DMS79 treated with DMSO at 0.1 percent for 48 hours (cell line): ENCODE data around the gene HLA-DRA.
"Not testable (repeated sequence)": the region's sequence is repeated elsewhere in the genome, so short reads cannot be mapped to it uniquely, and the experiment has no call there.

Experiments used
- DNase-seq: peaks from one replicate; lab custom pipeline; 2025; lab: John Stamatoyannopoulos, UW

HLA-DRA gene

GRCh38 chr6:32431142-32431541 is 8.5 kb upstream of the HLA-DRA start:
- DNase-seq = no peak

- DNase-seq = peak; percentile 7
Measured at GRCh38 chr6:32432050-32432450, 7.6 kb upstream of the HLA-DRA start.

- DNase-seq = not testable (repeated sequence)
Measured at GRCh38 chr6:32433950-32434349, 5.7 kb upstream of the HLA-DRA start.

- no peak for DNase-seq
Measured at GRCh38 chr6:32436186-32436585, 3.5 kb upstream of the HLA-DRA start.

GRCh38 chr6:32436995-32437836 is 2.5 kb upstream of the HLA-DRA start:
- DNase-seq = no peak

GRCh38 chr6:32439139-32439538 is 548 bp upstream of the HLA-DRA start:
- no peak for DNase-seq

- DNase-seq = no peak
Measured at GRCh38 chr6:32442243-32442667, 2.6 kb downstream of the HLA-DRA start.

- DNase-seq = no peak
Measured at GRCh38 chr6:32442977-32443552, 3.4 kb downstream of the HLA-DRA start.

- no peak for DNase-seq
Measured at GRCh38 chr6:32444433-32444832, 4.7 kb downstream of the HLA-DRA start.

GRCh38 chr6:32445321-32445854 is 5.7 kb downstream of the HLA-DRA start:
- no peak for DNase-seq

- DNase-seq = no peak
Measured at GRCh38 chr6:32447932-32448331, 8.2 kb downstream of the HLA-DRA start.

GRCh38 chr6:32449088-32449736 is 9.5 kb downstream of the HLA-DRA start:
- no peak for DNase-seq

- no peak for DNase-seq
Measured at GRCh38 chr6:32457054-32457453, 17.4 kb downstream of the HLA-DRA start.

GRCh38 chr6:32459781-32460424 is 20.2 kb downstream of the HLA-DRA start:
- DNase-seq = no peak

GRCh38 chr6:32460528-32460927 is 20.8 kb downstream of the HLA-DRA start:
- no peak for DNase-seq

- DNase-seq = no peak
Measured at GRCh38 chr6:32461493-32461892, 21.8 kb downstream of the HLA-DRA start.

- DNase-seq = no peak
Measured at GRCh38 chr6:32462609-32463008, 22.9 kb downstream of the HLA-DRA start.

GRCh38 chr6:32467743-32468503 is 28.2 kb downstream of the HLA-DRA start:
- not testable (repeated sequence) for DNase-seq

GRCh38 chr6:32472781-32473375 is 33.2 kb downstream of the HLA-DRA start:
- no peak for DNase-seq

- not testable (repeated sequence) for DNase-seq
Measured at GRCh38 chr6:32473376-32474348, 34.0 kb downstream of the HLA-DRA start.
